Right cardiac atrium (tissue), 5 donors: ENCODE data around the gene ABCA3. TPM values are rescaled to one million over a fixed set of nuclear protein-coding genes. Genes with fewer than 3 reads are reported as not detected.

ENCODE experiments used
- microRNA-seq, 2 donors: library from miRNA; unstranded; fragments of <30 nt; microRNA quantifications; one replicate each; pipeline ENCODE4 v1.2.0, GENCODE V29; 2020 to 2021
- polyA plus RNA-seq: library from polyadenylated mRNA; stranded (reverse); fragments of 200-250 nt; gene quantifications from one replicate; pipeline ENCODE4 v1.2.3, GENCODE V29; 2013
- total RNA-seq, 4 donors: library from RNA; stranded (reverse); fragmentation: NEBNext Ultra II Directional; extraction: Animal tissue kit (Norgen Biotek cat#: 25700); gene quantifications; one replicate each; pipeline ENCODE4 v1.2.1, GENCODE V29; 2021
- donor health status: healthy with polysubstance abuse.
- donor health status: DM: no; HTN: yes; CAD: no.
- donor health status: DM: no; HTN: no; CAD: no.
- donor health status: DM: no; HTN: yes; CAD: no; lungs with severe emphysema.
- donor health status: DM: yes; HTN: yes; CAD: no.

Gene ABCA3
- total and polyA plus RNA-seq, 5 donors = 6.9 to 11.3 (median 8.1) TPM

Small RNA genes lying within 50 kb of the gene (microRNA-seq; reads per million reads assigned to microRNA genes)
- gene MIR3677 (0 to 0.42 reads per million in 2 donors), gene MIR4717 (0 reads per million in 2 donors)

Other genes starting within 250 kb of the ABCA3 start
- gene PKD1, start 204.8 kb downstream of the ABCA3 start, total RNA-seq = 100 to 1,000 TPM in 2 of 4 donors, 10 to 100 TPM in 2; 95.9 to 111 (median 99.1) TPM
- gene PKD1, start 204.8 kb downstream of the ABCA3 start, polyA plus RNA-seq = 98.4 TPM
- under 1 TPM in 3 of 4 donors, not detected in 1; 0.24 to 0.89 (median 0.88) TPM for gene RAB26, start 192.1 kb downstream of the ABCA3 start, total RNA-seq
- gene RAB26, start 192.1 kb downstream of the ABCA3 start, polyA plus RNA-seq = 0.95 TPM
- 10 to 100 TPM; 26.1 to 39.2 (median 33.0) TPM for gene TRAF7, start 184.9 kb downstream of the ABCA3 start, total RNA-seq
- 17.7 TPM for gene TRAF7, start 184.9 kb downstream of the ABCA3 start, polyA plus RNA-seq
- 10 to 100 TPM in 3 of 4 donors, 1 to 10 TPM in 1; 9.3 to 26.5 (median 12.3) TPM for gene CASKIN1, start 144.1 kb downstream of the ABCA3 start, total RNA-seq
- 9.7 TPM for gene CASKIN1, start 144.1 kb downstream of the ABCA3 start, polyA plus RNA-seq
- gene MLST8, start 135.3 kb downstream of the ABCA3 start, total RNA-seq = 10 to 100 TPM; 24.2 to 29.3 (median 27.0) TPM
- 33.3 TPM for gene MLST8, start 135.3 kb downstream of the ABCA3 start, polyA plus RNA-seq
- 10 to 100 TPM in 1 of 4 donors, 1 to 10 TPM in 3; 6.8 to 11.0 (median 7.9) TPM for gene BRICD5, start 129.9 kb downstream of the ABCA3 start, total RNA-seq
- gene BRICD5, start 129.9 kb downstream of the ABCA3 start, polyA plus RNA-seq = 3.4 TPM
- gene PGP, start 125.9 kb downstream of the ABCA3 start, total RNA-seq = 10 to 100 TPM; 20.2 to 24.8 (median 21.5) TPM
- gene PGP, start 125.9 kb downstream of the ABCA3 start, polyA plus RNA-seq = 19.3 TPM
- 10 to 100 TPM; 11.8 to 16.1 (median 14.2) TPM for gene E4F1, start 117.1 kb downstream of the ABCA3 start, total RNA-seq
- gene E4F1, start 117.1 kb downstream of the ABCA3 start, polyA plus RNA-seq = 13.7 TPM
- under 1 TPM; 0.17 to 0.43 (median 0.33) TPM for gene DNASE1L2, start 104.3 kb downstream of the ABCA3 start, total RNA-seq
- 0.48 TPM for gene DNASE1L2, start 104.3 kb downstream of the ABCA3 start, polyA plus RNA-seq
- gene ECI1, start 89.1 kb downstream of the ABCA3 start, total RNA-seq = 100 to 1,000 TPM; 110 to 145 (median 121) TPM
- gene ECI1, start 89.1 kb downstream of the ABCA3 start, polyA plus RNA-seq = 166 TPM
- 100 to 1,000 TPM; 103 to 114 (median 110) TPM for gene RNPS1, start 72.6 kb downstream of the ABCA3 start, total RNA-seq
- 105 TPM for gene RNPS1, start 72.6 kb downstream of the ABCA3 start, polyA plus RNA-seq
- 1 to 10 TPM in 3 of 4 donors, under 1 TPM in 1; 0.78 to 1.9 (median 1.5) TPM for gene CCNF, start 88.7 kb upstream of the ABCA3 start, total RNA-seq
- gene CCNF, start 88.7 kb upstream of the ABCA3 start, polyA plus RNA-seq = 0.70 TPM
- gene TEDC2, start 119.4 kb upstream of the ABCA3 start, total RNA-seq = 1 to 10 TPM in 2 of 4 donors, under 1 TPM in 2; 0.58 to 2.2 (median 1.2) TPM
- 1.5 TPM for gene TEDC2, start 119.4 kb upstream of the ABCA3 start, polyA plus RNA-seq
- gene NTN3, start 130.6 kb upstream of the ABCA3 start, total RNA-seq = 1 to 10 TPM in 2 of 4 donors, under 1 TPM in 2; 0.50 to 1.8 (median 0.90) TPM
- 0.59 TPM for gene NTN3, start 130.6 kb upstream of the ABCA3 start, polyA plus RNA-seq
- gene TBC1D24, start 134.4 kb upstream of the ABCA3 start, total RNA-seq = 10 to 100 TPM; 11.6 to 15.5 (median 13.0) TPM
- 5.7 TPM for gene TBC1D24, start 134.4 kb upstream of the ABCA3 start, polyA plus RNA-seq
- gene ATP6V0C, start 173.2 kb upstream of the ABCA3 start, total RNA-seq = 100 to 1,000 TPM; 153 to 180 (median 179) TPM
- gene ATP6V0C, start 173.2 kb upstream of the ABCA3 start, polyA plus RNA-seq = 206 TPM
- 10 to 100 TPM; 10.6 to 16.5 (median 14.4) TPM for gene AMDHD2, start 179.6 kb upstream of the ABCA3 start, total RNA-seq
- 12.1 TPM for gene AMDHD2, start 179.6 kb upstream of the ABCA3 start, polyA plus RNA-seq
- not detected for gene CEMP1, start 190.7 kb upstream of the ABCA3 start, total RNA-seq
- gene CEMP1, start 190.7 kb upstream of the ABCA3 start, polyA plus RNA-seq = 0.27 TPM
- 10 to 100 TPM; 35.7 to 44.9 (median 37.8) TPM for gene PDPK1, start 197.3 kb upstream of the ABCA3 start, total RNA-seq
- gene PDPK1, start 197.3 kb upstream of the ABCA3 start, polyA plus RNA-seq = 18.0 TPM